Renal cortex interstitium (tissue), 3 donors: ENCODE data around the gene ITGA5. TPM values are rescaled to one million over a fixed set of nuclear protein-coding genes. Genes with fewer than 3 reads are reported as not detected.

Source experiments
- polyA plus RNA-seq, 3 donors: library from polyadenylated mRNA; unstranded; fragments of 120-200 nt; gene quantifications; one replicate each; pipeline ENCODE4 v1.2.1, GENCODE V29; 2013; ENCODE audit not compliant: insufficient read length in 3 of 3

The ITGA5 gene
- polyA plus RNA-seq, 3 donors = 41.1 to 50.6 (median 42.1) TPM

Other genes starting within 250 kb of the ITGA5 start
- 10 to 100 TPM; 29.2 to 37.4 (median 31.2) TPM for gene SMUG1, start 230.3 kb downstream of the ITGA5 start, polyA plus RNA-seq
- 100 to 1,000 TPM; 116 to 138 (median 129) TPM for gene CBX5, start 139.1 kb downstream of the ITGA5 start, polyA plus RNA-seq
- gene HNRNPA1, start 138.5 kb downstream of the ITGA5 start, polyA plus RNA-seq = 1,000 to 10,000 TPM; 3,334 to 4,179 (median 3,887) TPM
- gene NFE2, start 118.3 kb downstream of the ITGA5 start, polyA plus RNA-seq = 1 to 10 TPM; 2.0 to 3.7 (median 2.3) TPM
- gene COPZ1, start 94.1 kb downstream of the ITGA5 start, polyA plus RNA-seq = 100 to 1,000 TPM; 207 to 240 (median 219) TPM
- gene GPR84, start 54.8 kb downstream of the ITGA5 start, polyA plus RNA-seq = under 1 TPM; 0.07 to 0.45 (median 0.20) TPM
- gene ZNF385A, start 34.5 kb downstream of the ITGA5 start, polyA plus RNA-seq = 10 to 100 TPM in 2 of 3 donors, 1 to 10 TPM in 1; 7.7 to 12.9 (median 12.5) TPM
- gene GTSF1, start 54.3 kb upstream of the ITGA5 start, polyA plus RNA-seq = 1 to 10 TPM in 1 of 3 donors, under 1 TPM in 1, not detected in 1; 0.12 to 1.4 TPM
- gene NCKAP1L, start 78.5 kb upstream of the ITGA5 start, polyA plus RNA-seq = 1 to 10 TPM; 3.4 to 4.5 (median 3.4) TPM
- gene PDE1B, start 130.3 kb upstream of the ITGA5 start, polyA plus RNA-seq = 1 to 10 TPM; 8.0 to 9.1 (median 8.3) TPM
- 10 to 100 TPM; 45.7 to 66.5 (median 54.2) TPM for gene PPP1R1A, start 169.4 kb upstream of the ITGA5 start, polyA plus RNA-seq
- gene LACRT, start 215.6 kb upstream of the ITGA5 start, polyA plus RNA-seq = not detected
- gene DCD, start 229.1 kb upstream of the ITGA5 start, polyA plus RNA-seq = not detected